HG03135 (cell line): ENCODE data around the gene MAGED4B.
"Not testable (repeated sequence)": the region's sequence is repeated elsewhere in the genome, so short reads cannot be mapped to it uniquely, and the experiment has no call there.

Experiments used
- ATAC-seq: cut with Tn5 transposase; IDR thresholded peaks from one replicate; pipeline ENCODE4 v1.9.1; 2021; ENCODE audit warnings: mild to moderate bottlenecking, moderate library complexity; ENCODE audit not compliant: unreplicated experiment

Gene MAGED4B, protein sequence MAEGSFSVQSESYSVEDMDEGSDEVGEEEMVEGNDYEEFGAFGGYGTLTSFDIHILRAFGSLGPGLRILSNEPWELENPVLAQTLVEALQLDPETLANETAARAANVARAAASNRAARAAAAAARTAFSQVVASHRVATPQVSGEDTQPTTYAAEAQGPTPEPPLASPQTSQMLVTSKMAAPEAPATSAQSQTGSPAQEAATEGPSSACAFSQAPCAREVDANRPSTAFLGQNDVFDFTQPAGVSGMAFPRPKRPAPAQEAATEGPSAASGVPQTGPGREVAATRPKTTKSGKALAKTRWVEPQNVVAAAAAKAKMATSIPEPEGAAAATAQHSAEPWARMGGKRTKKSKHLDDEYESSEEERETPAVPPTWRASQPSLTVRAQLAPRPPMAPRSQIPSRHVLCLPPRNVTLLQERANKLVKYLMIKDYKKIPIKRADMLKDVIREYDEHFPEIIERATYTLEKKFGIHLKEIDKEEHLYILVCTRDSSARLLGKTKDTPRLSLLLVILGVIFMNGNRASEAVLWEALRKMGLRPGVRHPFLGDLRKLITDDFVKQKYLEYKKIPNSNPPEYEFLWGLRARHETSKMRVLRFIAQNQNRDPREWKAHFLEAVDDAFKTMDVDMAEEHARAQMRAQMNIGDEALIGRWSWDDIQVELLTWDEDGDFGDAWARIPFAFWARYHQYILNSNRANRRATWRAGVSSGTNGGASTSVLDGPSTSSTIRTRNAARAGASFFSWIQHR

DNA sequence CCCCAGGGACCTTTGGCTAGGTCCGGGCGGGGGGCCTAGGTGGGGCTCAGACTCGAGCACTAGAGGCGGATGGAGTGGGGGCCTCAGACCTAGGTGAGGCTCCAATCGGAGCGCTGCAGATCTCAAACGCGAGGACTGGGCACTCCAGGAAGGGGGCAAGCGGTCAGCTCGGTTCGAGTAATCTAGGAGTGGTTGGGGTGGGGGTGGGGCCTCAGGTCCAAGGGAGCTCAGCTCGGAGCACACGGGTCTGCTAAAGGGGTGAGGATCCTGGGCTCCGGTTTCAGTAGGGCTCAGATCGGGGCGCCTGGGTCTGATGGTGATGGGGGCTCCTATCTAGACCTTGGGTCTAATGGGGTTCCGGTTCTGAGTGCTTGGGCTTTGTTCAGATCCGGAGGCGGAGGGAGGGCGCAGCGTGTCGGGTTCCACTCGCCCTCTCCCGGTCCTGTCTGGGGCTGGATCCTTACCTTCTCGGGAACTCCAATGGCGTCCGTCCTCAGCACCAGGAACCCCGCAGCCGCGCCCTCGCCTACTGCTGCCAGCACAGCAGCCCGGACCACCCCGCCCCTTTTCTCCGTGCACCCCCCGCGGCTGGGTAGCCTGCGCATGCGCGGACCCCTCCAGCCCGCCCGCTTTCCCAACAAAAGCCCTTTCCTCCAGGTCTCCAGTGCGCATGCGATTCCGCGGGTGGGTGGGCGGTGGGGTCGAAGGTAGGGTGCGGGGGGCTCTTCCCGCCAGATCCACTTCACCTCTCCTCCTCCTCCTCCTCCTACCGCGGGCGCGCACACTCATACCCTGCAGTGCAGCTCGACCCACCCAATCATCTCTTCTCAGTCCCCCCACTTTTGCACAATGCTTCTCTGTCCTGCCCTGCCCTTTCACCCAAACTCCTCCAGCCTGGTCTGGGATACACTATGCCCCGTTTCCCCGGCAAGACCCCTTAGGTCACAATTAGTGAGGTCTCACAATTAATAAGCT, at the start of gene MAGED4B:
TSS of gene MAGED4B (minus strand) at position 518 of the 975 bp plus-strand sequence. CDS start 1,011 bp downstream, outside the sequence.
- not testable (repeated sequence) for ATAC-seq

DNA sequence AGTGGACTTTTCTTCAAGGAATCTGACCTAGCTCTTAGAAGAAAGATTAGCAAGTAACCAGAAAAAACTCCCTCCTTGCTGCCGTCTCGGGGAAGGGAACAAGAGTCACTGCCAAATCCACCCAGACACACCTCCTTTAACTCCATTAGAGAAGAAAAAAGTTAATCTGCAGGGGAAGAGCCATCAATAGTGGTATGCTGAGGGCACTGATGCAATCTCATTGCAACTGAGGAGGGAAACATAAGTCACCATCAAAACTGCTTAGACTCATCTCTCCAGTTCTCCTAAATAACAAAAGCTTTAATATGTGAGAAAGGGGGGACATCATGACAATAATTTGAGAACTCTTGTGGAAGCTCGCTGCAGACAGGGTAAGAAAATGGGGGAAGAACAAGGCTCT, 49.3 kb upstream of the MAGED4B start:
- ATAC-seq: no peak

DNA sequence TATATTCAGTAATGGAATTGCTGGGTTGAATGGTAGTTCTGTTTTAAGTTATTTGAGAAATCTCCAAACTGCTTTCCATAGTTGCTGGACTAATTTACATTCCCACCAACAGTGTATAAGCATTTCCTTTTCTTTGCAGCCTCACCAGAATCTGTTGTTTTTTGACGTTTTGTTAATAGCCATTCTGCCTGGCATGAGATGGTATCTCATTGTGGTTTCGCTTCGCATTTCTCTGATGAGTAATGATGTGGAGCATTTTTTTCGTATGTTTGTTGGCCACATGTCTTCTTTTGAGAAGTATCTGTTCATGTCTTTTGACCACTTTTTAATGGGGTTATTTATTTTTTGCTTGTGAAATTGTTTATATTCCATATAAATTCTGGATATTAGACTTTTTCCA, 13.6 kb upstream of the MAGED4B start:
- ATAC-seq: no peak

DNA sequence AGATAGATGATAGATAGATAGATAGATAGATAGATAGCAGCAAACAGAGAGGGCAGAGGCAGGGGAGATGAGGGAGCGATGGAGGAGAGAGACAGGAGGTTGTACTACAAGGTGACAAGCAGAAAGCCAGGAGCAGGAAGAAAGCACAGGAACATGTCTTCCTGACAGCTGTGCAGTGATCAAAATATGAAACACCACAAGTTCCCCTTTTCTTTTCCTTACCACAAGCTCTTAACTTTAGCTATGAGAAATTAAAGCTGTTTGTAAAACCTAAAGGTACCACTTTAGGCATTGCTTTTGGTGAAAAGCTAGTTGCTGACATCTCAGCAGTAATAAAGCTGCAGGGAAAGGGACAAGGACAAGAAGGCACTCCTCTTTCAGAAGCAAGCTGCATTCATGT, 9.1 kb upstream of the MAGED4B start:
- ATAC-seq: no peak

GRCh38 chrX:52042288-52042687, 26.7 kb downstream of the MAGED4B start:
- ATAC-seq: not testable (repeated sequence)

- ATAC-seq: no peak
Observed at GRCh38 chrX:52034211-52034610, 34.8 kb downstream of the MAGED4B start.

GRCh38 chrX:52031371-52031770, 37.6 kb downstream of the MAGED4B start:
- ATAC-seq: no peak

GRCh38 chrX:52015794-52016193, 53.2 kb downstream of the MAGED4B start:
- ATAC-seq: no peak
